ENCODE results near the gene TMED8. TPM values are rescaled to one million over a fixed set of nuclear protein-coding genes. Genes with fewer than 3 reads are reported as not detected.

Gene TMED8
- polyA plus RNA-seq, 1 donor (not counting 4 experiments of a cell fraction or from before 2014, with no cell fraction given), result 7.3 TPM

- Histone ChIP-seq H2AFZ (ENCODE audit: control insufficient read depth, low read length) (no peak overlapping the region), H3K36me3 (ENCODE audit: control insufficient read depth in 2 of 2, extremely low read depth in 1 of 2, insufficient read depth in 2 of 2, low read length in 2 of 2) (peaks cover 0 to 4% of the 10 kb centered on the region in 2 experiments), H3K79me2 (ENCODE audit: control insufficient read depth, insufficient read depth, low read length) (peaks cover 46% of the 10 kb centered on the region), H3K27ac (ENCODE audit: control insufficient read depth, insufficient read depth, low read length) (no peak overlapping the region), H3K9me1 (ENCODE audit: control insufficient read depth, extremely low read depth, insufficient read depth, low read length) (peaks cover 2% of the 10 kb centered on the region), H3K9ac (ENCODE audit: control insufficient read depth, extremely low read depth, insufficient read depth, low read length) (no peak overlapping the region), H3K4me3 (ENCODE audit: control insufficient read depth in 2 of 3, extremely low read depth in 1 of 3, insufficient read depth in 2 of 3, low read depth in 1 of 3, low read length in 3 of 3) (no peak overlapping the region), H4K20me1 (ENCODE audit: control insufficient read depth, extremely low read depth, insufficient read depth, low read length) (no peaks in the 10 kb centered on the region), H3K4me1 (ENCODE audit: control insufficient read depth, extremely low read depth, insufficient read depth, low read length) (peaks cover 34% of the 10 kb centered on the region), H3K27me3 (ENCODE audit: control insufficient read depth, extremely low read depth, insufficient read depth, low read length) (no peaks in the 10 kb centered on the region), H3K4me2 (ENCODE audit: control insufficient read depth, extremely low read depth, insufficient read depth, low read depth, low read length) (no peak overlapping the region), H3K9me3 (ENCODE audit: control insufficient read depth, low read depth, low read length) (no peaks in the 10 kb centered on the region)
- dilution Hi-C loops (cut with MboI; ENCODE audit: extremely low pct_ligation_motif_present, low sequenced_read_pairs), result no loop called here
- FAIRE-seq (no peak), DNase-seq (ENCODE audit: low read depth, low spot score) (no peak)
- TF ChIP-seq CTCF (optimal IDR thresholded peaks at IDR 0.05 in 1 of 3, IDR thresholded peaks at IDR 0.05 in 1 of 3, conservative IDR thresholded peaks at IDR 0.05 in 1 of 3; ENCODE audit: extremely low read depth in 1 of 3, insufficient read depth in 2 of 3, low read length in 3 of 3), result no peak
- no peak for TF ChIP-seq EZH2 (IDR thresholded peaks at IDR 0.05; ENCODE audit: low read length)
Observed at GRCh38 chr14:77316195-77316505, 60.7 kb downstream of the TMED8 start.

- peak overlapping the region; percentile 65 for H3K4me2 ChIP-seq (ENCODE audit: control insufficient read depth, extremely low read depth, insufficient read depth, low read depth, low read length)
- peaks cover 2% of the 10 kb centered on the region for H3K9me1 ChIP-seq (ENCODE audit: control insufficient read depth, extremely low read depth, insufficient read depth, low read length)
- no peaks in the 10 kb centered on the region for H4K20me1 ChIP-seq (ENCODE audit: control insufficient read depth, extremely low read depth, insufficient read depth, low read length)
- H3K4me1 ChIP-seq (ENCODE audit: control insufficient read depth, extremely low read depth, insufficient read depth, low read length), result peaks cover 32% of the 10 kb centered on the region
- FAIRE-seq (no peak), DNase-seq (ENCODE audit: low read depth, low spot score) (no peak)
- H3K27me3 ChIP-seq (ENCODE audit: control insufficient read depth, extremely low read depth, insufficient read depth, low read length), result no peaks in the 10 kb centered on the region
- TF ChIP-seq EZH2 (IDR thresholded peaks at IDR 0.05; ENCODE audit: low read length) (no peak), CTCF (optimal IDR thresholded peaks at IDR 0.05 in 1 of 3, IDR thresholded peaks at IDR 0.05 in 1 of 3, conservative IDR thresholded peaks at IDR 0.05 in 1 of 3; ENCODE audit: extremely low read depth in 1 of 3, insufficient read depth in 2 of 3, low read length in 3 of 3) (no peak)
- peak overlapping the region; percentile 65 for H3K27ac ChIP-seq (ENCODE audit: control insufficient read depth, insufficient read depth, low read length)
- dilution Hi-C loops (cut with MboI; ENCODE audit: extremely low pct_ligation_motif_present, low sequenced_read_pairs), result no loop called here
- peaks cover 0 to 4% of the 10 kb centered on the region in 2 experiments for H3K36me3 ChIP-seq (ENCODE audit: control insufficient read depth in 2 of 2, extremely low read depth in 1 of 2, insufficient read depth in 2 of 2, low read length in 2 of 2)
- no peak overlapping the region for H3K4me3 ChIP-seq (ENCODE audit: control insufficient read depth in 2 of 3, extremely low read depth in 1 of 3, insufficient read depth in 2 of 3, low read depth in 1 of 3, low read length in 3 of 3)
- peaks cover 44% of the 10 kb centered on the region for H3K79me2 ChIP-seq (ENCODE audit: control insufficient read depth, insufficient read depth, low read length)
- H3K9me3 ChIP-seq (ENCODE audit: control insufficient read depth, low read depth, low read length), result no peaks in the 10 kb centered on the region
- H2AFZ ChIP-seq (ENCODE audit: control insufficient read depth, low read length), result no peak overlapping the region
- H3K9ac ChIP-seq (ENCODE audit: control insufficient read depth, extremely low read depth, insufficient read depth, low read length), result peak overlapping the region; percentile 39
Observed at GRCh38 chr14:77314539-77315457, 62.1 kb downstream of the TMED8 start.

Measured in keratinocyte (primary cell).